ENCODE results near the gene JUND. TPM values are rescaled to one million over a fixed set of nuclear protein-coding genes. Genes with fewer than 3 reads are reported as not detected.

Gene JUND
- total RNA-seq, 1 donor from 2014 or later: 122 TPM

DNA sequence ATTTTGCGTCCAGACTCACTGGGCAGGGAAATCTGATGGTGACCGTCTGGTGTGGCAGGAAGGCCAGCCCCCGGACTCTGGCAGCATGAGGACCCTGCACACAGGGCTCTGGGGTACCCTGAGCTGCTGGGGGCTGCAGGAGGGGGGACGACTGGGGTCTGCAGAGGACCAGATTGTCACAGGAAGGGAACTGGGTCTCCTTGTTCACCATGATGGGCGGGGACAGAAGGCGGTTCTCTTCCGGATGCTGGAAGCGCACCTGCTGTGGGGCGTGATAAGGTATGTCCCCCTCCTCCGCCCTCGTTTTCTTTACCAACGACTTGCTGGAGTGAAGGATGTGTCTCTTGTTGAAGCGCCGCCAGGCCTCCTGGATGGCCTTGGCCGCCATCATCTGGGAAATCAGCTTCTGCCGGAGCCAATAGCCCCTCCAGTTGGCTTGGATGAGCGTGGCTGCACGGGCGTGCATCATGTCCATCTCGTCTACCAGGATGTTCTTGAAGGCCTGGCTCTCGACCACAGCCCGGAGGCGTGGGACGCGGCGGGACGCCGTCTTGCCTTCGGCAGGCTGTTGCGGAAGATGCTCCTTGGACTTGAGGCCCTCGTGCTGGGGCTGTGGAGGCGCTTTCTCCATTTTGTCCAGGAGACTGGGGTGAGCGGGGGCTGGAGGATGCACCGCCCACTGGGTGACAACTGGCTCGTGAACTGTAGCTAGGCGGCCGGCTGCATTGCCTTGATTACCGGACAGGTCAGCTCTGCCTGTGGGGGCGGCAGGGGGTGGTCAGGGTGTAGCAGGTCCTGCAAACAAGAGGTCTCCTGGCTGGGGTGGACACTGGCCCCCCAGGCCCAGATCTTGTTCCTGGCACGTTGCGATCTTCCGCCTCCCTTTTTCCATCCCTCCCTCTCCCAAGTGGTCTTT, 14.4 kb downstream of the JUND start:
- no peak for DNase-seq

DNA sequence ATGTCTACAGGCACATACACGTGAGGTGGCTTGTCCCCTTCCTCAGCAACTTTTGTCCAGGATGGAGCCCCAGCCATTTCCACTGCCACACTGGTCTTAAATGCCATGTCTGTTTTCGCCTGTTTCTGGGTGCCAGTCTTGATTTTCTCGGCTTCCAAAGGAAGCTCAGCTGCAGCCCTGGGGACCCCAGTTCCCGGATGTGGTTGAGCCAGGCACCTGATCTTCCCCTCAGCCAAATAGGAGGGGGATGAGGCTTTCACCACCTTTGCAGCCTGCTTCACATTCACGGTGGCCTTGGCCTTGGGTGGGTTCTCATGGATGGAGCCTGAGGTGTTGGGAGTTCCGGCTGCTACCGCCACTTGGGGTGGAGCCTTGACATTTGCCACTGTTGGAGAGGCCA, 15.8 kb downstream of the JUND start:
- DNase-seq: no peak

DNA sequence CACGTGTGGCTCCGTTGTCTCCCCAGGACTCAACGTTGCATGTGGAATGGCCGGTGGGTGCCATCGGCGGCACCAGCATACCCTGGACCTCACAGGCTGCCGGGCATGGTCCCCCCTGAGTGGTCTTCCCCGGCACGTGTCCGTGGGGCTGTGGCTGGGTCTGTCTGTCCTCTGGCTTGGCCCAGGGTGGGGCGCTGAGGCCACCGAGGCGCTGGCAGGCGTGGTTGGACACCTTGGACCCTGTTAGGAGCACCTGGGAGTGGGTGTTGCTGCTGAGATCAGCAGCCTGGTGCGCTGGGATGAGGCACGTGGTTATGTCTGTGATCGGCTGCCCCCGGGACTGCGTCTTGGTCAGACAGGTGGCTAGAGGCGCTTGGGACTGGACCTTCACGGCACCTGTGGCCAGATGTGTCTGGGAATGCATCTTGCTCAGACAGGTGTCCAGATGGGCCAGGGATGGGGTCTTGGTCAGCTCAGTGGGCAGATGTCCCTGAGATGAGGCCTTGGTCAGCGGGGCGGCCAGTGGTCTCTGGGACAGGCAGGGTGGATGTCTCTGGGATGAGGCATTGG, 16.4 kb downstream of the JUND start:
- no peak for DNase-seq

DNA sequence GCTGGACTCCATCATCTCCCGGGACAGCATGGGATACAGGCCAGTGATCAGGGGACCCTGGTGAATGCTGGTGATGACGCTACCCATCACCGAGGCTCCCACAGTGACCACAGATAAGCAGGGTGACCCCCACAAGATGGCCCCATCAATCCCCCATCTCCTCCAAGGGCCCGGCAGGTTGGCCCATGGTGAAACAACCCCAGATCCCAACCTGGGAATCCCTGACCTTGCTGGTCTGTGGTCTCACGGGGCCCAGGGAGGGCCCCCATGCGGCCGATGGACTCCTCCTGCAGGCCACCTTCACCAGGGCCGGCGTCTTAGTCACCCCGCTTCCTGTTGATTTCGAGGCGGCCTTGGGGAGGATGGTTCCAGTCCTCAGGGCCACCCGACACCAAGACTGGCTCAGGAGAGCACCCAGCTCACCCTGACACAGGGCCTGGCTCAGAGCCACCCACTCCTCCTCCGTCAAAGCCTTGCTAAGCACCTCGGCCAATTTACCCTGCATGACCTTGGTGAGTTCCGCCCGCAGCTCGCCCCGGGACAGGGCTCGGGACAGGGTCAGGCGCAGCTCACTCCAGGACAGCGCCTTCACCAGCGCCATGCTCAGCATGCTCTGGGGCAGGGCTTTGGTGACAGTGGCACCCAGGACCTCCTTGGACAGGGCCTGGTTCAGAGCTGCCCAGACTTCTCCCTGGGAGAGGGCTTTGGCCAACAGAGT, 17.1 kb downstream of the JUND start:
- DNase-seq: no peak

DNA sequence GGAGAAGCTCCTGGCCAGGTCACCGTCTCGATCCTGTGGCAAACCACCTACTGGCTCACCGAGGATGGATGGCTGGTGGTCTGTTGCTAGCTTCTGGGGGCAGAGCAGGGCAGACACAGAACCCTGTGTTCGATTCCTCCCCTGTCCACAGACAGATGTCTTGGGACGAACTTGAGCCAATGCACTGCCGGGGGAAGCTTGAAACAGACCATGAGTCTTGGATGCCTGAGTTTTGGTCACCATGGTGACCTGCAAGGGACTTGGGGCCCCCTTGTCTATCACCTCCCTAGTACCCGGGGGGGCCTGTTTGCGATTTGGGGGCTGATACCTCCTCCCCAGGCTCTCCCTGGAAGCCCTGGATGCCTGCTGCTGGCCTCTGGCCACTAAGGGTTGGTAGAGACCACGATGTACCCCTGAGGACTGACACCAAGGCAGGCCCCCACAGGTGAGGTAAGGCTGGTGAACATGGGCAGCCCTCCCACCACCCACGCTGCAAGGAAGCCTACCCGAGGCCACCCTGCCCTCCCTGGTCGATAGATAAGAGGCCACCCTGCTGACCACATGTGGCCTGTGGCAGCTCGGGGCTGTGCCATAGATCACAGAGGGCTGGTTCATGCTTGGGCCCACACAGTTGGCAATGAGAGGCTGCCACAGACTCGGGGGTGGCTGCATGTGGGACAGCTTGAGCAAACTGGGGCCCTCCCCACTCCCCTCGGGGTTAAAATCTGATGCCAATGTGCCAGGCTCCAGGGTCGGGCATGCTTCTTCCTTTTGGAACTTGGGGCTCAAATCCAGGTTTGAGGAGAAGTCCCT, 17.9 kb downstream of the JUND start:
- DNase-seq: no peak

DNA sequence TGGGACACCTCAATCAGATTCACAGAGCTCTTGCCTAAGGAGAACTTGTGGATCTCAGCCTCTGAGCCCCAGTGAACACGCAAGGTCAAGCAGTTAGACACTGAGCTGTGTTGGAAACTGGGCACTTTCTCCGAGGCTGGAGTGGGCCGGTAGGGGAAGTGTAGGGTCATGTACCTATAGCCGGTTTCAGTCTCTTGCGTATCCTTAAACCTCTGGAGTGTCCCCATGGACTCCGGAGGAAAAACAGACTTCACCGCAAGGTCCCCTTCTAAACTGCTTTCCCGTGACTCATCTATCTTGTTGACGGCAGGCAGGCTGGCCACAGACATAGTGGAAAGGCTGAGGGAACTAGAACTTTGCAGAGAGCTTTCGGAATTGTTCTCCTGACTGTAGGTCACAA, 18.5 kb downstream of the JUND start:
- DNase-seq: no peak

DNA sequence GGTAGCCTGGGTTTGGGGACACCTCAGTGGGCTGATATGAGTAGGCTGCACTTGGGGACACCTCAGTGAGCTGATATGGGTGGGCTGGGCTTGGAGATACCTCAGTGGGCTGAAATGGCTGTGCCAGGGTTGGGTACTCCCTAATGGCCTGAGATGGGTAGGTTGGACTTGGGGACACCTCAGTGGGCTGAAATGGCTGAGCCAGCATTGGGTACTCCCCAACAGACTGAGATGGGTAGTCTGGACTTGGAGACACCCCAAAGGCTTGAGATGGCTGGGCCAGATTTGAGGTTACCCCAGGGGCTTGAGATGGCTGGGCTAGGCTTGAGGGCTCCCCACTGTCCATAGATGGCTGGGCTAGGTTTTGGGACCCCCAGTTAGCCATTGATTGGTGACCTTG, 19.3 kb downstream of the JUND start:
- no peak for DNase-seq

DNA sequence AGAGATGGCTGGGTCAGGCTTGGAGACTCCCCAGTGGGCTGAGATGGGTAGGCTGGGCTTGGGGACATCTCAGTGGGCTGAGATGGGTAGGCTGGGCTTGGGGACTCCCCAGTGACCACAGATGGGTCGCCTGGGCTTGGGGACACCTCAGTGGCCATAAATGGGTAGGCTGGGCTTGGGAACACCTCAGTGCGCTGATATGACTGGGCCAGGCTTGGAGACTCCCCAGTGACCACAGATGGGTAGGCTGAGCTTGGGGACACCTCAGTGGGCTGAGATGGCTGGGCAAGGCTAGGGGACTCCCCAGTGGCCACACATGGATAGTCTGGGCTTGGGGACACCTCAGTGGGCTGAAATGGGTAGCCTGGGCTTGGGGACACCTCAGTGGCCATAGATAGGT, 19.9 kb downstream of the JUND start:
- no peak for DNase-seq

DNA sequence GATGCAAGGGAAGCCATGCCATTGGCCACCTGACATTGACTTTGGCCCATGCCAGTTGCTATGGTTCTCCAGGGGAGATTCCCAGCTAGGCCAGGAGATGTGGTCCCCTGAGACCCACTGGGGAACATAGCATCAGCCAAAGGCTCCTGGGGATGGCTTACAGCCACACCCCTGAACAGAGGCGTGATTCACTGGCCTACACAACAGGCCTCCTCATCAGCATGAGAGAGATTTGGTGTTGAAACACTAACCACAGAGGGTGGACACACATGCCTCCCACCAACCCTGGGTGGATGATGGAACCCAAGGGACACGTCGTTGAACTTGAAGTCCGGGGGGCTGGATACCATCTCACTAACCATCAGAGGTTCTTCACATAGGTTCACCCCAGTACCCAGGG, 21.5 kb downstream of the JUND start:
- DNase-seq: no peak

DNA sequence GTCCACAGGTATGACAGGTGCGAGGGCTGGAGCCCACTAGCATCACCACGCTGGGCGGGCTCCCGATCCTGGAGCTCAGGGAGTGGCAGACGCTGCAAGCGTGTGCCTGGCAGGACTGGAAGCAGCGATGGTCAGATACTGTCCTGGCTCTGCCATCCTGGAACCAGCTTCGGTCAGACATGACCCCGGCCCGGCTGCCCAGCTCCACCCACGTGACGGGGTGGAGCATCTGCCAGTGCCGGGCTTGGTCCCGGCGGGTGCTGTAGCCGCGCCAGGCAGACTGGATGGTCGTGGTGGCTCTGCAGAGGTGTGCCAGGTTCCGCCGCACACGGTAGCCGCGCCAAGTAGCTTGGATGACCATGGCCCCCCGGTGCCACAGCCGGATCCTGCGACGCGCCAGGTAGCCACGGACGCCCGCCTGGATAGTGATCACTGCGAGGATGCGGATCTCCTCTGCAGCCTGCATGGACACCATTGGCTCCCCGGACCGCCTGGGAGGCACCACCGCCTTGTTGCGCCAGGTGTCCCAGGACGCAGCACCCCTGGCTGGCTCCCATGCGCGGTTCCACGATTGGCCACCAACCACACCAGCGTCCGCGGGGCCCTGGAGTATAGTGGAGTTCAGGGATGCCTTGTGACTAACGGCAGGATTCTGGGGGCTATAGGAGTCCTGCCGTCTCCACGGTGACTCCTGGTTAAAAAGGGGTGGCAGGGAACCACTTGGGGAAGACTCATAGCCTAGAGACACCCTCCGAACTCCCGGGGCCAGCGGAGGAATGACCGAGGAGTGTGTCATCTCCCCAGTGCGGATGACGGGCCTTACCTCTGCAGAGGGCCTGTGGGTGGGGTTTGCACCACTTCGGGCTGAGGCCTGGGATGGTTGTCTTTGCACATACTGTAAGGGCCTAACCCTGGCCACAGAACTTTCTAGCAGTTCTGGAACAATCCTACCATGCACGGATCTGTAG, 23.6 kb downstream of the JUND start:
- no peak for DNase-seq

DNA sequence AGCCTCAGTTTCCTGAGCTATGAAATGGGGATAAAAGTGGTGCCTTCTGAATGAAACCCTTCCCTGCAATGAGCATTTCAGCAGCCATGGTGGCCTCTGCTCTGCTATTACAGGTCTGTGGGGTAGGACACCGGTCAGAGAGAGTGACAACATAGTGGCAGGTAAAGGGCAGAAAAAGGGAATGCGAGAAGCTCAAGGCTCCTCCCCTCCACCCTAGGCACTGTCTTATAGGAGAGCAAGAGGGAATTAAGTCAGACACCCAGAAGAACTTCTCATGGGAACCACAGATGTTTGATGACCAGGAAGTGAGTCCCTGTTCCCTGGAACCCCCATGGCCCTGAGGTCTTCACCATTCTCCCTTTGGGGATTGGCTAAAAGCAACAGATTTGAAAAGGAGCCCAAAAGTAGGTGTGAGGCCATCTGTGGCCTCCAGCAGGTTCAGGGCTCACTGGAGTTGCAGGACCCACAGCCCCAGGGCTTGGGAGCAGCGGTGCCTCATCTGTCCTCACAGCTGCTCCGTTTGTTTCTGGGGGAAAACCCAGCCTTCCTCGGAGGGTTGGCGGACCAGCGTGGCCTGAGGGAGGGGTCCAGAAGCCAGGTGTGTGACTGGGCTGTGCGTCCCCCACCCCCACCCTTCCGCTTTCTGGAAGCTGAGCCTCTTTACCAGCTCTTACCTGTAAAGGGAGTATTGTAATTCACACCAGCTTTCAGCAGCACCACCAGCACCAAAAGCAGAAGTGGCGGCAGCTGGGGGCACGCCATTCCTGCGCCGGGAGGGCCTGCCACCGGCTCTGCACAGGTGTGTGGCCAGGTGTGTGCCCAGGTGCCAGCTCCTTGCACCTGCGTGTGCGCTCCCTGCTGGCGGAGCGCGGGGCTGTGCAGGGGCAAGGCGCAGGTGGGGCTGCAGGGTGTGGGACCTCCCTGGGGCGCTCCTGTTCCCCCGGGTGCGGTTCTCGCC, 26.6 kb downstream of the JUND start:
- no peak for DNase-seq

DNA sequence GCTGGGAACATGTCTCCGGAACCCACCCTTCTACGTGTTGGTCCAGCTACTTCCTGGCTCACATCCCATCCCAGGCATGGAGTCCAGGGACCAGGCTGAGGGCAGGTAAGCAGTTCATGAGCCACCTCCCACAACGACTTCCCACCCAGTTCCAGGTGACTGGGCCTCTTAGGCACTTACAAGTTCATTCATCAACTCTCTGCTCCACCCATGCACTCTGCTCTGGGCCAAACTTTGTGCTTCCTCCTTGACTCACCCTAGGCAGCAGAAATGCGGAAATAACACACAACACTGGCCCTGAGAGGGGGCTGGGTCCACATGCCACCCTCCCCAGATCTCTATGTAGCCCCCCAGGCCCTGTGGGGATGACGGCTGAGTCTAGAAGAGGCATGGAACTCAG, 27.7 kb downstream of the JUND start:
- no peak for DNase-seq

DNA sequence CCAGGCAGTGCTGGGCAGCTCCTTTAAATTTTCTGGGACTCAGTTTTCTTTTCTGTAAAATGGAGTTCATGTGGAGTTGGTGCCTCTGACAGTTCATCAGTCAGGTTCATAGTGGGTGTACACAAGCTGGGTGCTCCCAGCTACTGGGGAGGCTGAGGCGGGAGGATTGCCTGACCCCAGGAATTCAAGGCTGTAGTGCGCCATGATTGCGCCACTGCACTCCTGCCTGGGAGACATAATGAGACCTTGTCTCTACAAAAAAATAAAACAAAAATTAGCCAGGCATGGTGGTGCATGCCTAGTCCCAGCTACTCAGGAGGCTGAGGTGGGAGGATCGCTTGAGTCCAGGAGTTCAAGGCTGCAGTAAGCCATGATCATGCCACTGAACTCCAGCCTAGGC, 28.3 kb downstream of the JUND start:
- no peak for DNase-seq

DNA sequence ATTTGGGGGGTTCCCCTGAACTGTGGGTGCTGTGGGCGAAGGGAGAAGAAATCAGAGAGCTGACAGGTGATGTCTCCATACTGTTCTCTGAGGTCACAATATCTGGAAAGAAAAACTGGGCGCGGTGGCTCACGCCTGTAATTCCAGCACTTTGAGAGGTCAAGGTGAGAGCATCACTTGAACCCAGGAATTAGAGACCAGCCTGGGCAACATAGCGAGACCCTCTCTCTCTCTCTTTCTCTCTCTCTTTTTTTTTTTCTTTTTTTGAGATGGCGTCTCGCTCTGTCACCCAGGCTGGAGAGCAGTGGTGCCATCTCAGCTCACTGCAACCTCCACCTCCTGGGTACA, 29.1 kb downstream of the JUND start:
- no peak for DNase-seq

DNA sequence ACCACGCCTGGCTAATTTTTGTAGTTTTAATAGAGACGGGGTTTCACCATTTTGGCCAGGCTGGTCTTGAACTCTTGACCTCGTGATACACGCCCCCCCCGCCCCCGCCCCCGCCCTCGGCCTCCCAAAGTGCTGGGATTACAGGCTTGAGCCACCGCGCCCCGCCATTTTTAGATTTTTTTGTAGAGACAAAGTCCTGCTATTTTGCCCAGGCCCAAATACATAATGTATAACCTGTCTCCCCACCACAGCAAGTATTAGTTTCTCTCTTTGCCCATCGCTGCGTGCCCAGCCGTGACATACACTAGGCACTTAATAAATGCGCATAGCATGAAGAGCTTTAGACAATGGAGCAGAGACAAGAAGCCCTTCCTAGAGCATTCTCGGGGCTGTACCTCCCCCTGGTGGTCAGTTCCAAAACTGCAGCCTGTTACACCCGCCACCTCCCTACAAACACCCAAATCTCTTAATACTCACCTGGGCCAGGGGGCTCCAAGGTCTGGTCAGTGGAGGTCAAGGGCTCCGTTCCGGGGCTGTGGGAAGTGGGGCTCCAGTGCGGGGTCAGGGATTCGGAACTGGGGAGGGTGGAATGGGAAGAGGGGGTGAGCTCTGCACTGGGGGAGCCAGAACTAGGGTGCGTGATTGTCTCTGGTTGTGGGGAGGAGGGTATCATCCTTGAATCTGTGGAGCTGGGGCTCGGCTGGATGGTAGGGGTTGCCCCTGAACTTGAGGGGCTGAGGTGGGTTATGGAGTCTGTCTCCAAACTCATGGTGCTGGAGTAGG, 29.6 kb downstream of the JUND start:
- peak; percentile 83 for DNase-seq

DNA sequence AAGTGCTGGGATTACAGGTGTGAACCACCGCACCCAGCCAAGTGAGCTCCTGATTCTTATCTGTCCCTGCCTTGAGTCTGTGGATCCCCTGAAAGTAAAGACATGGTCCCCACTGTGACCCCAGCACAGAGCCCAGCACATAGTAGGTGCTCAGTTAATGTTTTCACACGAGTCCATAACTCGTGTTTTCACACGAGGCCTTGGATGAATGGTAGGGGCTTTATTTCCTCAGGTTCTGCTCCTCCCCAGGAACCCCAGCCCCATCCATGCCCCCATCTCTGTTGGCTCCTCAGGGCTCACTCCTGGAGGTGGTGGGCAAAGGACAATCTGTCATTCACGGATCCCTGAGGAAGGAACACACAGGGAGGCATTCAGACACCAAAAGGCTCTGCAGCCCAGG, 31.6 kb downstream of the JUND start:
- no peak for DNase-seq

DNA sequence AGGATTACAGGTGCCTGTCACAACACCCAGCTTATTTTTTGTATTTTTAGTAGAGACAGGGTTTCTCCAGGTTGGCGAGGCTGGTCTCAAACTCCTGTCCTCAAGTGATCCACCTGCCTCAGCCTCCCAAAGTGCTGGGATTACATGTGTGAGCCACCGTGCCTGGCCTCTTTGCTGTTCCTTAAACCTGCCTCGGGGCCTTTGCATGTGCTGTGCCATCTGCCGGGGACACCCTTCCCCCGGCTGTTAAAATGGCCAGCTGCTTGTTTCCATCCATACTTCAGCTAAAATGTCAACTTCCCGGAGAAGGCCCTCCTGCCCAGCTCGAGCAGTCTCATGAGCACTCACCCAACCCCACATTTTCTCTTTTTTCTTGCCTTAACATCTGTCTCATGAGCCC, 36.1 kb downstream of the JUND start:
- no peak for DNase-seq

DNA sequence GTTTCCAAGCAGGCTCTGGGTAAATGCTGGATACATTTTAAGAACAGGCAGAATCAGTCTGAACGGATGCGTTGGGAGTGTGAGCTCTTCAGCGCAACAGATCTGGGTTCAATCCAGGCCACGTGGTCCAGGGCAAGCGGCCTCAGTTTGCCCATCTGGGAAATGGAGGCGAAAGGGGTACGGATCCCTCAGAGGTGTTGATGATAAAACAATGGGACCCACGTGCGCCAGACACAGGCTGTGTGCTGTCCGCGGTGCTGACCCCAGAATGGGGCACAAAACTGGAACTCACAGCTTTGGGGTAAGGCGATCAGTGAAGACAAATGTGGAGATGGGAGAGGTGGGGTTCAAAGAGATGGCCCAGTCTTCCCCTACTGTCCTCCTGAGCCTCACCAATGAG, 42.1 kb downstream of the JUND start:
- DNase-seq: peak; percentile 34

DNA sequence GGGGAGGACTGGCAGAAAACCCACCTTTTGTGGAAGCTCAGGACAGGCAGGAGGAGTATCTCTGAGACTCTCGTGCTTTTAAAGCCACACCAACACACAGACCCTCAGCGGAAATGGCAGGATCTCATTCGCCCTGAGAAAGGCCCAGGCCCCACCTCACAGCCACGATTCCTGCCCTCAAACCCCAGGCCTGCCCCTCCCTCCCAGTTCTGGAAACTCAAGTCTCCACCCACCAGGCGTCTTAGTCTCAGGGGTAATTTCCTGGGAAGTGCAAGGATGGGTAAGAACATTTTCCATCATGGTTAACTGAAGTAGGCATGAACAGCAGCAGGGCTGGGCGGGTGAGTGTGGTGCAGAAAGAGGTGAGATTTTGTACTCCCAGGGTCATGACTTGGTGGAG, 47.2 kb downstream of the JUND start:
- DNase-seq: no peak
